ENCODE data around the gene MYL5. TPM values are rescaled to one million over a fixed set of nuclear protein-coding genes. Genes with fewer than 3 reads are reported as not detected.
A peak's percentile ranks its signal among the peaks of the same experiment; 100 is the strongest.

The MYL5 gene
- total and polyA plus RNA-seq, 12 donors: 5.9 to 77.6 (median 21.5) TPM

GRCh38 chr4:710916-711315, 36.6 kb downstream of the MYL5 start:
- DNase-seq: no peak
- Histone ChIP-seq H3K4me3 (no peak overlapping the region), H3K9me3 (replicated peaks in 1 of 3) (no peaks in the 10 kb centered on the region), H3K36me3 (replicated peaks in 1 of 2) (no peaks in the 10 kb centered on the region), H3K4me1 (replicated peaks in 1 of 2) (peaks cover 25 to 43% of the 10 kb centered on the region in 2 donors), H3K27me3 (no peaks in the 10 kb centered on the region), H3K27ac (peak overlapping the region in 1 of 5 donors; percentile 17)
- 78 to 81% (median 80%) methylated on average over 11 to 13 of the region's 13 CpGs for WGBS, 4 donors
- intact Hi-C loops (cut with DNase I): no loop called here
- no peak for TF ChIP-seq POLR2A (IDR thresholded peaks at IDR 0.05)
- TF ChIP-seq CTCF (IDR thresholded peaks at IDR 0.05): no peak

- no peaks in the 10 kb centered on the region for H3K36me3 ChIP-seq (replicated peaks in 1 of 2)
- H3K9me3 ChIP-seq (replicated peaks in 1 of 3): no peaks in the 10 kb centered on the region
- peaks cover 21 to 40% of the 10 kb centered on the region in 2 donors for H3K4me1 ChIP-seq (replicated peaks in 1 of 2)
- no peak for TF ChIP-seq CTCF (IDR thresholded peaks at IDR 0.05)
- no peak for TF ChIP-seq POLR2A (IDR thresholded peaks at IDR 0.05)
- DNase-seq: no peak
- WGBS, 4 donors: 56 to 57% (median 57%) methylated on average over 3 of the region's 3 CpGs
- intact Hi-C loops (cut with DNase I): no loop called here
- no peak overlapping the region for H3K4me3 ChIP-seq
- no peaks in the 10 kb centered on the region for H3K27me3 ChIP-seq
- H3K27ac ChIP-seq: no peak overlapping the region
Observed at GRCh38 chr4:712093-712492, 37.8 kb downstream of the MYL5 start.

GRCh38 chr4:712916-713632, 38.7 kb downstream of the MYL5 start:
- H3K4me3 ChIP-seq: no peak overlapping the region
- H3K9me3 ChIP-seq (replicated peaks in 1 of 3): no peaks in the 10 kb centered on the region
- intact Hi-C loops (cut with DNase I): no loop called here
- H3K36me3 ChIP-seq (replicated peaks in 1 of 2): no peaks in the 10 kb centered on the region
- no peak for DNase-seq
- no peak for TF ChIP-seq POLR2A (IDR thresholded peaks at IDR 0.05)
- TF ChIP-seq CTCF (IDR thresholded peaks at IDR 0.05): no peak
- no peaks in the 10 kb centered on the region for H3K27me3 ChIP-seq
- H3K4me1 ChIP-seq (replicated peaks in 1 of 2): peaks cover 18 to 44% of the 10 kb centered on the region in 2 donors
- WGBS, 4 donors: 48 to 71% (median 67%) methylated on average over 3 to 9 of the region's 9 CpGs
- no peak overlapping the region for H3K27ac ChIP-seq

GRCh38 chr4:714087-714486, 39.7 kb downstream of the MYL5 start:
- Histone ChIP-seq H3K27ac (no peak overlapping the region), H3K4me1 (replicated peaks in 1 of 2) (peaks cover 8 to 39% of the 10 kb centered on the region in 2 donors), H3K4me3 (no peak overlapping the region), H3K27me3 (no peaks in the 10 kb centered on the region), H3K36me3 (replicated peaks in 1 of 2) (no peaks in the 10 kb centered on the region), H3K9me3 (replicated peaks in 1 of 3) (no peaks in the 10 kb centered on the region)
- 86 to 95% (median 88%) methylated on average over 11 to 18 of the region's 18 CpGs for WGBS, 4 donors
- intact Hi-C loops (cut with DNase I): no loop called here
- TF ChIP-seq POLR2A (IDR thresholded peaks at IDR 0.05): no peak
- no peak for TF ChIP-seq CTCF (IDR thresholded peaks at IDR 0.05)
- no peak for DNase-seq
